GM19240 (cell line): ENCODE data around the gene ANXA9.

Experiments
- DNase-seq: peaks from one replicate; pipeline ENCODE4 v3.0.0; 2011; ENCODE audit warnings: low spot score; ENCODE audit not compliant: insufficient read length

ANXA9 gene, protein sequence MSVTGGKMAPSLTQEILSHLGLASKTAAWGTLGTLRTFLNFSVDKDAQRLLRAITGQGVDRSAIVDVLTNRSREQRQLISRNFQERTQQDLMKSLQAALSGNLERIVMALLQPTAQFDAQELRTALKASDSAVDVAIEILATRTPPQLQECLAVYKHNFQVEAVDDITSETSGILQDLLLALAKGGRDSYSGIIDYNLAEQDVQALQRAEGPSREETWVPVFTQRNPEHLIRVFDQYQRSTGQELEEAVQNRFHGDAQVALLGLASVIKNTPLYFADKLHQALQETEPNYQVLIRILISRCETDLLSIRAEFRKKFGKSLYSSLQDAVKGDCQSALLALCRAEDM

DNA sequence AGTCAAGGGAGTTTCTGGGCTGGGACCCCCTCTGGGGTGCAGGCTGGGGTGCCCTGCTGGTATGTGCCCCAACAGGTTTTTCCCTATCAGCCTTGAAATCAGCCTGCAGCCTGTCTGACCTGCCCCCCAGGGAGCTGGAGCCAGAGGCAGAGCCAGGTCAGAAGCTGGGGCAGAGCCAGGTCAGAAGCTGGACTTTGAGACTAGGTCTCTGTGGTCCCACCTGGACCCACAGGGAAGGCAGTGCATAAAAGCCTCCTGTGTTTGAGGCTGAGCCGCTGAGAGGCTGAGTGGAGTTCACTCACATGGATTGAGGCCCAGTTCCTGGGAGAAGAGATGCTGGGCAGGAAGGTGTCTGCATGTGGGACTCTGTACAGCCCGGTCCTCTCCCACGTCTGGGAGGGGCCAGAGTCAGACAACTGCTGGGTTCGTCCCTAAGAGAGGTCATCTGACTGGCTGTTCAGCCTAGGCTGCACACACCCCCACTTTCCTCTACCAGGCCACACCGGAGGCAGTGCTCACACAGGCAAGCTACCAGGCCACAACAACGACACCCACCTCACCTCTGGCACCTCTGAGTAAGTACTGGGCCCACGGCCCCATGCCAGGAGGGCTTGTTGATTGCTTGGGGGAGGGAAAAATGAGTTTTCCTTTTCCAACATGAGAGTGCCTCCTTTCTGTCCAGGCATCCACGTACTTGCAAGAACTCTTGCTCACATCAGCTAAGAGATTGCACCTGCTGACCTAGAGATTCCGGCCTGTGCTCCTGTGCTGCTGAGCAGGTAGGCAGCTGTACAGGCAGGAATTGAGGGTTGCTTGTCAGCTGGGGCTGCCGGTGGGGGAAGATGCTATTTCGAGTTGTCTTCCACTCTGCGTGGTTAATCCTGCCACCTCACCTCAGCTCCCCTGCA, at the start of gene ANXA9:
ANXA9 (plus strand) TSS at position 488 of the 908 bp plus-strand sequence. CDS start 814 bp downstream, outside the sequence.
- DNase-seq, result no peak

DNA sequence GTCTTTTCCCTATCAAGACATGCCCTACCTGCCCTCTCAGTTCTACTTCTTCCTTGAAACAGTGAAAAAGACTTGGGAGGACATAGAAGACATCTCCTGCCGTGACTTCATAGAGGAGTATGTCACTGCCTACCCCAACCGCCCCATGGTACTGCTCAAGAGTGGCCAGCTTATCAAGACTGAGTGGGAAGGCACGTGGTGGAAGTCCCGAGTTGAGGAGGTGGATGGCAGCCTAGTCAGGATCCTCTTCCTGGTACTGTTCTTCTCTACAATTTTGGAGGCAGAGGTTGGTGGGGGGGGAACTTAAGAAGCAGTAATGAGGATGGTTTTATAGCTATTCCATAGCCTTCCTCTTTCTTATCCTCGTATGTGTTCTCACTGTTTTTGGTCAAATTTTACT, 37.2 kb upstream of the ANXA9 start:
- no peak for DNase-seq

DNA sequence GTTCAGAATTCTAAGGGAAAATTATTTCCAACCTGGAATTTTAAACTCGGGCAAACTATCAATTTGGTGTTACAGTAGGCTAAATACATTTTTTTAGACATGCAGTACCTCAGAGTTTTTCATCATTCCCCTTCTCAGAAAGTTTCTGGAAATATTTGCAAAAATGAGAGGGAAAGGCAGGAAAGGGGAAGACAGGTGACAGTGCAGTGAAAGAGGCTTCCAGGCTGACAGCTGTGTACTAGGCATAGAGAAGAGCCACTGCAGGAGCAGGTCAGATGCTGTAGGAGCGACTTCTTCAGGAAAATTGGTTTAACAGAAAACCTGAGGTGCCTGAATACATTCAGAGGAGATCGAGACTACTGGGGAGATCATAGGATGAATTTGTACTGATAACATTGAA, 27.4 kb upstream of the ANXA9 start:
- DNase-seq, result no peak

DNA sequence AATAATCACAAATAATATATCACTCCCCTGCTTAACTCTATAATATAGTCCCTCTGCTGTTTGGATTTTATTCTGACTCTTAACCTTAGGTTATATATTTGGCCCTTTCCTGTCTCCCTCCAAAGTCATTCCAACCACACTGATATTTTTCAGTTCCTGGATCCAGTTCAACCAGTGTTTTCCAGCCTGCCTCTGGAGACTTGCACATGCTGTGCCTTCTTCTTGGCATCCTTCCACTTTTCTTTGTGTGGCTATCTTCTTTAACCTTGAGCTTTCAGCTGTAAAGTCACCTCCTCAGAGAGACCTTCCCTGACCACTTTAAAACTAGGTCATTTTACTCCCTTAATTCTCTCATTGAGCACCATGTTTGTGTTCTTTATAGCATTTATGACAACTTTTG, 26.8 kb upstream of the ANXA9 start:
- DNase-seq, result no peak

DNA sequence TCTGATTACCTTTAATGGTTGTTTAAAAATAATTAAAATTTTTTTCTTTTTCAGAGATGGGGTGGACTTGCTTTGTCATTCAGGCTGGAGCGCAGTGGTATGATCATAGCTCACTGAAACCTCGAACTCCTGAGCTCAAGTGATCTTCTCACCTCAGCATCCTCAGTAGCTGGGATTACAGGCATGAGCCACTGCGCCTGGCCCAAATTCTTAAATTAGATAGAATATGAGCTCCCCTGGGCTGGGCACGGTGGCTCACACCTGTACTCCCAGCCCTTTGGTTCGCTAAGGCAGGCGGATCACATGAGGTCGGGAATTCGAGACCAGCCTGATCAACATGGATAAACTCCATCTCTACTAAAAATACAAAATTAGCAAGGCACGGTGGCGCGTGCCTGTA, 24.4 kb upstream of the ANXA9 start:
- no peak for DNase-seq

DNA sequence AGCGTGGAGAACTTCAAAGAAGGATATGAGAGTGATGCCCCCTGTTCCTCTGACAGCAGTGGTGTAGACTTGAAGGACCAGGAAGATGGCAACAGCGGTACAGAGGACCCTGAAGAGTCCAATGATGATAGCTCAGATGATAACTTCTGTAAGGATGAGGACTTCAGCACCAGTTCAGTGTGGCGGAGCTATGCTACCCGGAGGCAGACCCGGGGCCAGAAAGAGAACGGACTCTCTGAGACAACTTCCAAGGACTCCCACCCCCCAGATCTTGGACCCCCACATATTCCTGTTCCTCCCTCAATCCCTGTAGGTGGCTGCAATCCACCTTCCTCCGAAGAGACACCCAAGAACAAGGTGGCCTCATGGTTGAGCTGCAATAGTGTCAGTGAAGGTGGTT, 21.4 kb upstream of the ANXA9 start:
- DNase-seq, result no peak

DNA sequence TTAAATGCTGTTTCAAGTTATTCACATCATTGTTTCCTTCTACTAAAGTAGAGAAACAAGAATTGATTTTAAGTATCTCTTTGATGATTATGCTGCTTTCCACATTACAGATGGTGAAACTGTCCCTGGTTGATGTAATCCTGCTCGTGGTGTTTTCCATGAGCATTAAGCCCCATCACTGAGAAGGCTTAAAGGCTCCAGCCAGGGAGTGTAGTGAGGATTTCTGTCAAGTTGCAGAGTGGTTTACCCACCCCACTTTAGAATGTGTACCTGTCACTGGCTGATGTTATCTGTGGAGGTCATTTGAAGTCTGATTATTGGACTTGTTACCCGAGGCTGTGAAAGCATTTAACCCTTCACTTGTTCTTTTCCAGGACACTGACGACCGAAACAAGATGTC, 20.3 kb upstream of the ANXA9 start:
- DNase-seq, result no peak

DNA sequence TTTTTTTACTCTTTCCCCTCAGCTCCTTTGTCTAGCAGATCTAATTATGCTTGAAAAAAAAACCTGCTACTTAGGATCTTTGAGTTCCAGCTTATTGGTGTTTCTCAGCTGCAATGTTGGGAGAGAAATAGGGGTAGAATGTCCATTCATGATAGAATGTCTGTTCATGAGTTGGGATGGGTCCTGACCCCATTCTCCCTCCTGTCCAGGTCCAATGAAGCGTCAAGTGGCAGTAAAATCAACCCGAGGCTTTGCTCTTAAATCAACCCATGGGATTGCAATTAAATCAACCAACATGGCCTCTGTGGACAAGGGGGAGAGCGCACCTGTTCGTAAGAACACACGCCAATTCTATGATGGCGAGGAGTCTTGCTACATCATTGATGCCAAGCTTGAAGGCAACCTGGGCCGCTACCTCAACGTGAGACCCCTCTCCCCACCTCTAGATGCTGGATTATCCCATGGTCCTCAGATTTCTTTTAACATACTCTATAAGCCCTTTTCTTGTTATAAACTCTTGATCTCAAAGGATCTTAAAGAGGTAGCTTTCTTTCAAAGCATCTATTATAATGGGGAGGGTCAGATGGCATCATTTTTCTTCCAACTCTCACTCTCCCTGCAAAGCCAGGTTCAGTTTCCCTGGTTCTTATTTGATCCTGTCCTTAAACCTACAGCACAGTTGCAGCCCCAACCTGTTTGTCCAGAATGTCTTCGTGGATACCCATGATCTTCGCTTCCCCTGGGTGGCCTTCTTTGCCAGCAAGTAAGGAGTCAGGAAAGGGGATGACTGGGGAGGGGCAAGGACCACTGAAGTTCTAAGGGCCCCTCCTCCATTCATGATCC, 18.6 kb upstream of the ANXA9 start:
- no peak for DNase-seq

DNA sequence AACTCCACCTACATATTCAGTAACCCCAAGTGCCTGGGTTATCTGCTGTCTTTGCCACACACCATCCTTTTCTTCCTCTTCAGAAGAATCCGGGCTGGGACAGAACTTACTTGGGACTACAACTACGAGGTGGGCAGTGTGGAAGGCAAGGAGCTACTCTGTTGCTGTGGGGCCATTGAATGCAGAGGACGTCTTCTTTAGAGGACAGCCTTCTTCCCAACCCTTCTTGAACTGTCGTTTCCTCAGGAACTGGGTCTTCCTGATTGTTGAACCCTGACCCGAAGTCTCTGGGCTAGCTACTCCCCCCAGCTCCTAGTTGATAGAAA, 18.0 kb upstream of the ANXA9 start:
- DNase-seq, result no peak

DNA sequence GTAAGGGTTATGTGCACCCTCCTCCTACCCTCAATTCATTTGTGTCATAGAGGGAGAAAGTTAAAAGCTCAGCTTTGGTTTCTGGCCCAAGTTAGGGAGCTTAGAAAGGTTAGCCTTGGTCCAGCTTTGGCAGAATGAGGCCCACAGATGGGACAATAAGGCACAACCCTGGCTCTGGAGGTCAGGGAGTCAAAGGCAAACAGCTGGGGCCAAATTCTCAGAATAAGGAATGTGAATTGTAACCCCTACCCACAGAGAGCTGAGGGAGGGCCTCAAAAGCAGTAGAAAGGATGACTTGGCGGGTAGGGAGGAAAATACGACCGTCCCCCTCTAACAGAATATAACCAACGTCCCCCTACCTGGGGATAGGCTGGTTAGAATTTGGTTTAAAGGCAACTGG, 16.5 kb upstream of the ANXA9 start:
- no peak for DNase-seq

DNA sequence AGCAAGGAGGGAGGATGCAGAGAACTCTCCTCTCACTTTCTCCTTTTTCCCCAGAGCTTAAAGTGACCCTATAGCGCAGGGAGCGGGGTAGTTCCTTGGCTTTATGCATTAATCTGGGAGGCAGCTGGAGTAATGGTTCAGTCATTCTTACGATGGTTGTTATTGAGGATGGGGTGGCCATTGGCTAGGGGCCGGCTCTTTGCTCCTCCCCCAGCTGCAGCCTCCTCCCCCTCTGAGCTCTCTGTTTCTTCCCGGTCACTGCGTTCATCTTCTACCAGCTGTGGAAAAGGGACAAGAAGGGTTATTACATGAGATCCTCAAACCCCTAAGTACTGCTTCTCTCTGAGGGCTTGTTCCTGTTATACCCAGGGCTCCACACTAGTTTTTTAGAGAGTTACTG, 16.1 kb upstream of the ANXA9 start:
- DNase-seq, result no peak

DNA sequence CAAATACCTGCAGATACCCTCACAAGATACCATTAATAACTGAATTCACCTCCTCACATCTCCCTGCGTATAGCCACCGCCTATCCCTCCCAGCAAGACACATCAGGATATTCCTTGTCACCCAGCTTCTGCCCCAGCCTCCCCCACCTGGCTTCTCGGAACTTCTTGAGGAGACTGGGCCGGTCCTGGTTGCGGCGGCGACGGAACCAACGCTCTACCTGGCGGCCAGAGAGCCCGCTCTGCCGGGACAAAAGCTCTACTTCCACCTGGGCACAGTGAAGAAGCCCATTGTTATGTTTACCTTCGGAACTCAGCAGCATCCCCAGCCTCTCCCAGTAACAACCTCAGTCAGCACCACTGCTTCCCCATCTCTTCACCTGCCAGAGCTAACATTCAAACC, 14.2 kb upstream of the ANXA9 start:
- DNase-seq, result no peak

DNA sequence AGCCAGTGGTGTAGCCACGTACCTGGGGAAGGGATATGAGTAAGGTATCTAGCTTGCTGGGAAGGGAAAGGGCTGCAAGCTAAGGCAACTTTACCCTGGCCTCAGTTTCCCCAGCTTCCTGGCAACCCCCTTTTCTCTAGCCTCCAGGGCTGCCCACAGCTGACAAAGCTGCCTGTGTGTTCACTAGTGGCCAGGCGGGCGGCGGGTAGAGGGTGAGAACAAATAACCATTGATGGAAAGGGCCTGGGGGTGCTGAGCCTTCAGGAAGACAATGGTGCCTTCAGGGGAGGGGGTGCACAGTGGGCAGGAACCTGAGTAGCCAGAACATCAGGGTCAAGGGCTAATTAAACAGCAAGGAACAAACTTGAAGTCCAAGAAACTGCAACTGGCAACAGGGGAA, 13.6 kb upstream of the ANXA9 start:
- DNase-seq, result no peak

DNA sequence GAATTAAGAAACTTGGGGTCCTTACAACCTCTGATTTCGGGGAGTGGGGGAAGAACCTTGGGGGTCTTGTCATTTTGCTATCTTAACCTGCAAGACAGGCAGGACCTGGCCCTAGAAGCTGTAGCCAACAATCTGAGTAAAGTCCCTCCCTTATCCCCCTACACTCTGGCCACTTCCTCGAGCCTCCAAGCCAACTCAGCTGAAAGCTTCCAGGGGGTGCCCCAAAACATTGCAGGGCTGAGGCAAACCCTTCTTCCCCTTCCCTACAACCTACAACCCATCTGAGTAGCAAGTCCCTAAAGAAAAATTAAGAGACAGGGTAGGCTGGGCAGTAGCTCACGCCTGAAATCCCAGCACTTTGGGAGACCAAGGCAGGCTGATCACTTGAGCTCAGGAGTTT, 12.5 kb upstream of the ANXA9 start:
- no peak for DNase-seq

DNA sequence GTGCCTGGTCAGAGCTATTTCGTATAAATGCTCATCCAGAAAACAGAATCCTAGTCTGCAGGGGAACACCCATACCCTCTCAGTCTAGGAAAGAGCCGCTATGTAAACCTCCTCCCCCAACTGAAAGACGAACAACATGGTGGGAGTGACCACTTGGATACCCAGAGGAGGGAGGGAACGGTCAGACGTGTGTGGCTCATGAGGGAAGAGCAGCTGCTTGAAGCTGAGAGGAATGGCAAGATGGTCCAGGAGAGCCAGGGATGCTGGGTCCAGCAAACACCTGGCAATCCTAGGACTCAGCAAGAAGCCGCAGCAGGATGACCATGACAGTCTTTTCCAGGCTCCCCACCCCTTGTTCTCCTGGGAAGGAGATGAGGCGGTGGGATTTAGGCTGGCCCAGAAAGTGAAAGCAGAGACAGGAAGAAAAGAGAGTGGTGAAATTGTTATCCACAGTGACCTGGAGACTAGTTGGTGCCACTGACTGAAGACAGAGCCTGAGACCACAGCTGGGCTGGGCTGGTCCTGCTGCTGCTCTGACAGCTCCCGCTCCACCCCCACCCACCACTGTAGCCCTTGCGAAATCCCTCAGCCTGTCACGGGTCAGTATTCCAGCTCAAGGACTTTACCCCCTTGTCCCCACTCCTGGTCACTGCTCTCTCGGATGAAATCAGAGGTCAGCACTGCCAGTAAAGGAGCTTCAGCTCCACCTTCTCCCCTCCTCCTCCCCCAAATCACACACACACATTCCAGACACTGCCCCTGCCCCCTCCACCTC, 11.1 kb upstream of the ANXA9 start:
- DNase-seq, result no peak

DNA sequence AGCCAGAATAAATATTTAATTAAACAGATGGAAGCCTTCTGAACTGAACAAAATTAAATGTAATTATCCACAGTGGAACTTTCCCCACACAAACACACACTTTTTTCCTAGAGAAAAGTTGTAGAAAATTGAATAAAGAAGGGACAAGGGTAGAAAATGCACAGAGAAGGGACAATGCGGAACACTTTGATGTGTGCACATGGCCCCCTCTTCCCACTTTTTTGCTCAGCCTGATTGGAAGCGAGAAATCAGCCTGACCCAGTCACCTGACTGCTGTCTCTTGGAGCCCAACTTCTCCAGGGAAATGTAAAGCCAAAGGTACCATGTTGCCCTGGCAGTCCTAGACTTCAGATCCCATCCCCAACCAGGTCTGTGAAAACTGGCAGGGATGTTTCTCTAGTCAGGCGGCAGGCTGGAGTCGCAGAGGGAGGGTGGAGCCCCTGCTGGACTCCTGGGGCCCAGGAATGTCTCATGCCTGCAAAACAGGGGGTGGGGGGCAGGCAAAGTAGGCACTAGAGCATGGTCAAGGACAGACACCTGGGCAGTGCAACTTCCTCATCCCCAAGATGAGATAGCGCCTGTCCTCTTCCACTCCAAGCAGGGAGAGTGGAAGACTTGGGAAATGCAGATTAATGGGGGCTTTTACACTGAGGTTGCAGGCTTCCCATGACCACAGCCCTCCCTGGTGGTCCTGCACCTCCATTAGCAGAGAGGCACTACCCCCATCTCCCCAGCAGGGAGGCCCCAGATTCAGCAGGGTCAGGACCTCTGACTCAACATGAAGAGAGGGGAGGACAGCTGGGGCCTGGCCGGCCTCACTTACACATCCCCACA, 10.3 kb upstream of the ANXA9 start:
- DNase-seq, result no peak

DNA sequence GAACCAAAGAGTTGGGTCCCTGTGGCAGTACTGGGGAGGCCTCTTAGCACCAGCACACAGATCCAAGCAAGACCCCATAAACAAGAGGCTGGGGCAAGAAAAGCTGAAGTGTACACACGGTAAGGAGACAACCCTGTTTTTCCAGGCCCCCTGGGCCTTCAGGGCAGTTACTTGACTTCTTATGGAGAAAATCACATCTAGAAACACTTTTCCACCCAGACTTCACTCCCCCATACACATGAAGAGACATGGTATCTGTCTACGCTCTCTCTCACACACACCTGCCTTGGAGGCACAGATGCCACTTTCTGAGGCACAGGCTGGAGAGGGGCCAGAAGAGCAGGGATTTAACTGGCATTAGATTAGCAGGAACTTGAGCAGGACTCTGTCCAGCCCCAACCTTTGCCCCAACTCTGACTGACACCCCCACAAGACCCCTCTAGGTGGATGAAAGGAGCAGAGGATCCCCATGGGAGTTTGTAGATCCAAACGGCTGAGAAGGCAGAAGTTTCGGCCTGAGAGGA, 9.6 kb upstream of the ANXA9 start:
- DNase-seq, result no peak

DNA sequence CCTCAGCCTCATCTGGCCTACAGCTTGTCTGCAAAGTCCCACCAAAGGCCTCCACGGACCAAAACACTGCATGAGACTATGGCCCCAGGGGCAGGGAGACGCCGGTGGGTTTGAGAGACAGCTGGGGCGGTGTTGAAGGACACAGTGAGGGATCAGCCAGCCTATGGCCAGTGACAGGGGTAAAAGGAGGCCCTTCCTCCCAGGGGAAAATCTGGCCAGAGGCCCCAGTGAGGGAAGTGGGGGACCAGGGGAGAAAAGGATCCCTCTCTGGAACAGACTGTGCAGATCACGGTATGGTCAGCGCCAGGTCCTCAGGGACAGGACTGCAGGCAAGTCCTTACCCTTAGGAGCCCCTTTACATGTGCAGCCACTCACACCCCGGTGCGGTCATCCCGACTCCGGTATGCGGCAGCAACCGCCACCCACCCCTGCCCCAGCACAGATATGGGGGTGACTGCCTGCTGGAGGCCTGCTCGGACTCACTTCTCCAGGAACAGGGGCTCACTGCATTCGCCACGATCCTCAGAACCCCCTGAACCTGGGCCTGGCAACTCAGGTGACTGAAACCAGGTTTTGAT, 8.7 kb upstream of the ANXA9 start:
- no peak for DNase-seq

DNA sequence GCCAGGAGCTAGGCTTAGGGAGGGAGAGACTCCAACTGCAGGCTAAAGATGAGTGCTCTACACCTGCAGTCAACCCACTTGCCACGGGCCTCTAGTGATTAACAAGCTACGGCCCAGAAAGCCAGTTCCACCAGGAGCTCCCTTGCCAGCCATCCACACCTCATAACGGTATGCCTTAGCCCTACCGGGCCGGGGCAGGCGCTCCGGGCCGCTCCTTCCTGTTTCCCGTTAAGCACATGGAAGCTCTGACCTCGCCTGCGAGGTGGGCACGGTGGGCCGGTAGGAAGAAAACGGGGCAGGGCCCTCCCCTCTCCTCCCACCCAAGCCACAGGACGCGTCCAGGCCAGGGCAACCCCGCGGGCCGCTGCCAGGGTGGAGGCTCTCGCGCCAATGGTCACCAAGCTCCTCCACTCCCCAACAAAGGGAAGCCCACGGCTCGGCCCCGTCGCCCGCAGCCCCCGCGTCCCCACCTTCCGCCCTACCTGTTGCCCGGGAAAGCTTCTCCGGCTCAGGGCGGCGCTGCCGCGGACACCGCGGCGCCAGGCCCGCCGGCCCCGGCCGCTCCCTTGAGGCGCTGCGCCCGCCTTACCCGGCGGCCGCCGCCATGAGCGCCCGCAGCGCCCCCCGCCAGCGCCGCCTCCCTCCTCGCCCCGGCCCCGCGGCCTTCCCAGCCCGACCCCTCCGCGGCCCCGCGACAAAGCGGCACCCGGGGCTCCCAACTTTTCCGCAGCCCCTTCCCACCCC, 8.1 kb upstream of the ANXA9 start:
- DNase-seq, result no peak
